Sigmoid colon (tissue), 7 donors: ENCODE data around the gene CAMTA1. TPM values are rescaled to one million over a fixed set of nuclear protein-coding genes. Genes with fewer than 3 reads are reported as not detected.

ENCODE experiments used
- DNase-seq: peaks from one replicate; pipeline ENCODE4 v3.0.0-alpha.2; 2019
- H3K27ac ChIP-seq, 4 donors: fragments of 200-600 bp; sonication (generic); one replicate each; pipeline ENCODE4 v1.5.1; 2016 to 2019; ENCODE audit warnings: mild to moderate bottlenecking in 1 of 4
- H3K27me3 ChIP-seq, 3 donors: fragments of 200-600 bp; sonication (generic); one replicate each; pipeline ENCODE4 v1.5.1; 2019; ENCODE audit warnings: mild to moderate bottlenecking in 1 of 3
- H3K36me3 ChIP-seq, 4 donors: fragments of 200-600 bp; sonication (generic); one replicate each; pipeline ENCODE4 v1.5.1; 2016 to 2019
- H3K4me1 ChIP-seq, 4 donors: fragments of 200-600 bp; sonication (generic); one replicate each; pipeline ENCODE4 v1.5.1; 2017 to 2019
- H3K4me3 ChIP-seq, 4 donors: fragments of 200-600 bp; sonication (generic); one replicate each; pipeline ENCODE4 v1.5.1; 2017 to 2019; ENCODE audit warnings: mild to moderate bottlenecking in 2 of 4, moderate library complexity in 1 of 4
- H3K9me3 ChIP-seq, 4 donors: fragments of 200-600 bp in 3 of 4; sonication (generic) in 3 of 4; one replicate each; pipeline versions ENCODE4 v1.5.1 to v1.6.1; 2013 to 2019
- EP300 ChIP-seq, 4 donors: sonication (generic); formaldehyde crosslinking; IDR thresholded peaks; one replicate each; pipeline ENCODE4 v1.6.1; 2017; ENCODE audit warnings: antibody characterized with exemption in 4 of 4
- POLR2A ChIP-seq, 2 donors: fragments of 450-650 bp; IDR thresholded peaks; one replicate each; pipeline ENCODE4 v1.6.1; 2016; ENCODE audit warnings: antibody characterized with exemption in 2 of 2, mild to moderate bottlenecking in 2 of 2, moderate library complexity in 2 of 2
- POLR2AphosphoS5 ChIP-seq, 4 donors: sonication (generic); formaldehyde crosslinking; IDR thresholded peaks; one replicate each; pipeline ENCODE4 v1.6.1; 2017; ENCODE audit warnings: antibody characterized with exemption in 4 of 4
- WGBS, 2 donors: extraction: QIAGEN DNeasy Blood & Tissue Kit; methylation state at CpG; one replicate each; pipeline ENCODE4 v1.1.7; 2013; 5-methylcytosine and 5-hydroxymethylcytosine counted together
- intact Hi-C: fragments of 100-400 bp; cut with DNase I; formaldehyde crosslinking; loops from one replicate; pipeline ENCODE4 v1.15.1; 2023
- polyA plus RNA-seq, 3 donors: library from polyadenylated mRNA; stranded (reverse); fragments of 200-250 nt; gene quantifications; one replicate each; pipeline ENCODE4 v1.2.3, GENCODE V29; 2013
- total RNA-seq, 4 donors: library from RNA; depleted of rRNA; stranded (reverse); fragments of >200 nt; gene quantifications; one replicate each; pipeline ENCODE4 v1.1.0, GENCODE V29; 2016
- TF ChIP-seq, protein P1 (sequence below), 4 experiments: fragments of 450-650 bp in 3 of 4; fragments of 200-600 bp in 1 of 4; IDR thresholded peaks; one replicate each; pipeline ENCODE4 v1.5.1; 2016 to 2019; ENCODE audit warnings: antibody characterized with exemption in 4 of 4, mild to moderate bottlenecking in 3 of 4, moderate library complexity in 2 of 4
- donor health status: healthy with polysubstance abuse.
- donor health status: Bipolar disorder and iron deficiency.
- donor health status: healthy.

The CAMTA1 gene
- total and polyA plus RNA-seq, 7 donors, result 97.9 to 196 (median 177) TPM

DNA sequence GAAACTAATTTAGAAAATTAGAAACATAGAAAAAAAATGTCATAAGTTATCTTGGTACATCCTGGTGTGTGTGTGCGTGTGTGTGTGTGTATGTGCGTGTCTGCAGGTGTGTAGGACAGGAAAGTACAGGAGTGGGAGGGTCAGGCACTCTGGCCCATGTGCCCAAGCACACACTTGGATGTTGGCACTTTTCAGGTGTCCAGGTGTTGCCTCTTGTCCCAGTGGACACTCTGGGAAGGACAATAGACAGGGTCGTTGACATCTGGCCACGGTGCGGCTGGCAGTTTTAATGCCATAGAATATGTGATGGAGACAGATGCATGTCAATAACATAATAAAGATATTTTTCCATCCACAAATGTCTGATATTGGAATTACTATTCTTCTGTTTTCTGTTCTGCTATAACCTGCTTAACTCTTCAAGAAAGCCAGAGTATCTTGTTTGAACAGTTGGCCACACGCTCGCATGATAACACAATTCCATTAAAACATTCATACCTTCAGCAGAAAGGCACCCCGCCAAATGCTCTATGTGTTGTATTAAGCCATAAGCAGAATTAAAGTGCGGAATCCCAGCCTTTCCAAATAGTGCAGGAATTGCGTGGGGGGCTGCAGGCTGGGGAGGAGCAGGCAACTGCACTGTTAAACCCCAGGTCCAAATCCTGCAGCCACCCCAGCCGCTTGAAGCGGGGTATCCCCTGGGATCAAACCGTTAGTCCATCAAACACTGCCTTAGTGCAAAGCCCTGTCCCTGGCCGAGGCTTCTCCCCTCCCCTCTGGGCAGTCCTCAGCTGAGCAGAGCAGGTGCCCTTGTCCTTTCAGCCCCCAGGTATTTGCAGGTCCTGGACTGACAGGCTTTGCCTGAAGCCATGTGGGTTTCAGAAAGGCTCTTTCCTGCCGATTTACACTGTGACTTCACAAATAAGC lies 390.0 kb downstream of the CAMTA1 start:
- Histone ChIP-seq H3K27ac (no peak overlapping the region), H3K27me3 (peaks cover 0 to 31% (median 0%) of the 10 kb centered on the region in 3 donors), H3K4me1 (no peaks in the 10 kb centered on the region), H3K9me3 (no peaks in the 10 kb centered on the region), H3K4me3 (no peak overlapping the region), H3K36me3 (no peaks in the 10 kb centered on the region)
- no peak for DNase-seq
- intact Hi-C loops, result no loop called here
- 83 to 89% methylated on average over 15 of the region's 15 CpGs for WGBS, 2 donors
- TF ChIP-seq POLR2A (IDR thresholded peaks at IDR 0.05), result no peak
- no peak for TF ChIP-seq EP300 (IDR thresholded peaks at IDR 0.05)
- no peak for TF ChIP-seq POLR2AphosphoS5 (IDR thresholded peaks at IDR 0.05)

DNA sequence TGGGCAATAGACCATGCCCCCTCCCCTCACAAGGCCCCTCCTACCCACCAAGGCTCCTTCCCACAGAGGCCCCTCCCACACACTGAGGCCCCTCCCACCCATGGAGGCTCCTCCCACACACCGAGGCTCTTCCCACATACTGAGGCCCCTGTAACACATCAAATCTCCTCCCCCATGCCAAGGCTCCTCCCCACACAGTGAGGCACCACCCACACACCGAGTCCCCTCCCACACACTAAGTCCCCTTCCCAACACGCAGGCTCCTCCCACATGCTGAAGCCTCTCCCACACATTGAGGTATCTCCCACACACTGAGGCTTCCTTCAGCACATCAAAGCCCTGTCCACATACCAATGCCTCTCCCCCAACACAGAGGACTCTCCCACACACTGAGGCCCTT lies 391.8 kb downstream of the CAMTA1 start:
- DNase-seq, result no peak
- Histone ChIP-seq H3K27me3 (peaks cover 0 to 31% (median 0%) of the 10 kb centered on the region in 3 donors), H3K36me3 (no peaks in the 10 kb centered on the region), H3K4me1 (no peaks in the 10 kb centered on the region), H3K4me3 (no peak overlapping the region), H3K27ac (no peak overlapping the region), H3K9me3 (peaks cover 0 to 7% (median 3%) of the 10 kb centered on the region in 4 donors)
- 84 to 91% methylated on average over 3 of the region's 3 CpGs for WGBS, 2 donors
- intact Hi-C loops, result no loop called here
- TF ChIP-seq POLR2AphosphoS5 (IDR thresholded peaks at IDR 0.05), result no peak
- TF ChIP-seq POLR2A (IDR thresholded peaks at IDR 0.05), result no peak
- no peak for TF ChIP-seq EP300 (IDR thresholded peaks at IDR 0.05)
- TF ChIP-seq, protein P1, sequence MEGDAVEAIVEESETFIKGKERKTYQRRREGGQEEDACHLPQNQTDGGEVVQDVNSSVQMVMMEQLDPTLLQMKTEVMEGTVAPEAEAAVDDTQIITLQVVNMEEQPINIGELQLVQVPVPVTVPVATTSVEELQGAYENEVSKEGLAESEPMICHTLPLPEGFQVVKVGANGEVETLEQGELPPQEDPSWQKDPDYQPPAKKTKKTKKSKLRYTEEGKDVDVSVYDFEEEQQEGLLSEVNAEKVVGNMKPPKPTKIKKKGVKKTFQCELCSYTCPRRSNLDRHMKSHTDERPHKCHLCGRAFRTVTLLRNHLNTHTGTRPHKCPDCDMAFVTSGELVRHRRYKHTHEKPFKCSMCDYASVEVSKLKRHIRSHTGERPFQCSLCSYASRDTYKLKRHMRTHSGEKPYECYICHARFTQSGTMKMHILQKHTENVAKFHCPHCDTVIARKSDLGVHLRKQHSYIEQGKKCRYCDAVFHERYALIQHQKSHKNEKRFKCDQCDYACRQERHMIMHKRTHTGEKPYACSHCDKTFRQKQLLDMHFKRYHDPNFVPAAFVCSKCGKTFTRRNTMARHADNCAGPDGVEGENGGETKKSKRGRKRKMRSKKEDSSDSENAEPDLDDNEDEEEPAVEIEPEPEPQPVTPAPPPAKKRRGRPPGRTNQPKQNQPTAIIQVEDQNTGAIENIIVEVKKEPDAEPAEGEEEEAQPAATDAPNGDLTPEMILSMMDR (IDR thresholded peaks at IDR 0.05), result no peak

DNA sequence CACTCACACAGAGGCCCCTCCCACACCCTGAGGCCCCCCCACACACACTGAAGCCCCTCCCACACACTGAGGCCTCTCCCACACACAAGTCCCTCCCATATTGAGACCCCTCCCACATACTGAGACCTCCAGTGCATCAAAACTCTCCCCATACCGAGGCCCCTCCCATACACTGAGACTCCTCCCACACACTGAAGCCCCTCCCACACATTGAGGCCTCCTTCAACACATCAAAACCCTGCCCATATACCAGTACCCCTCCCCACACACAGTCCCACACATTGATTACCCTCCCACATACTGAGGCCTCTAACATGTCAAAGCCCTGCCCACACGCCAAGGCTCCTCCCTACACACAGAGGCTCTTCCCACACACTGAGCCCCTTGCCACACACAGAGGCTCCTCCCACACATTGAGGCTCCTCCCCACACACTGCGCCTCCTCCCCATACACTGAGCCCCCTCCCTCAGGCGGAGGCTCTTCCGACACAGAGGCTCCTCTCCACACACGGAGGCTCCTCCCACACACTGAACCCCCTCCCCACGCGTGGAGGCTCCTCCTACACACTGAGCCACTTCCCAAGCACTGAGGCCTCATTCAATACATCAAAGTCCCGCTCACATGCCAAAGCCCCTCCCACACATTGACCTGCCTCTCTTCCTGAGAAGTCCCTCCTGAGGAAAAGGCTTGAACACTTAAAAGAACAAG lies 392.3 kb downstream of the CAMTA1 start:
- TF ChIP-seq POLR2AphosphoS5 (IDR thresholded peaks at IDR 0.05), result no peak
- TF ChIP-seq EP300 (IDR thresholded peaks at IDR 0.05), result no peak
- TF ChIP-seq, protein P1 (IDR thresholded peaks at IDR 0.05), result no peak
- TF ChIP-seq POLR2A (IDR thresholded peaks at IDR 0.05), result no peak
- WGBS, 2 donors, result 73% methylated on average over 9 of the region's 9 CpGs
- intact Hi-C loops, result no loop called here

DNA sequence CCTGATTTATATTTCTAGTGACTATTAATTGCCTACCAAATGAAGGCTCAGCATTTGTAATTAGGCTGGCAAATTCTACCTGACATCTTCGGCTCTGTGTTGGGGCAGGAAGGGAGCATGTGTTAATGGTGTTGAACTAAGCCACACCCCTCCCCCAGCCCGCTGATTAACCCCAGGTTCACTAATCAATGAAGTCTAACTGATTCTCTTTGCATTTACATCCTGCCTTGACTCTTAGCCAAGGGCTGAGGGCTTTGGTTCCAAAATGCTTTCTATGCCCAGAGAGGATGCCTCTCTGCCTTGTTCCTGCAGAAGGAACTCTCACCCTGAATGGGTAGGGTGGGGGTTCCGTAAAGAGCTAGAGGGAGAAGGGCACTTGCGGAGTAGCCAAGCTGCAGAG lies 393.1 kb downstream of the CAMTA1 start:
- Histone ChIP-seq H3K36me3 (no peaks in the 10 kb centered on the region), H3K4me3 (no peak overlapping the region), H3K9me3 (peaks cover 0 to 7% (median 3%) of the 10 kb centered on the region in 4 donors), H3K27ac (no peak overlapping the region), H3K4me1 (no peaks in the 10 kb centered on the region), H3K27me3 (peaks cover 0 to 21% (median 0%) of the 10 kb centered on the region in 3 donors)
- 59 to 69% methylated on average over 4 of the region's 4 CpGs for WGBS, 2 donors
- no peak for DNase-seq
- TF ChIP-seq POLR2AphosphoS5 (IDR thresholded peaks at IDR 0.05), result no peak
- TF ChIP-seq POLR2A (IDR thresholded peaks at IDR 0.05), result no peak
- TF ChIP-seq, protein P1 (IDR thresholded peaks at IDR 0.05), result no peak
- no peak for TF ChIP-seq EP300 (IDR thresholded peaks at IDR 0.05)
- intact Hi-C loops, result no loop called here

More for the DNA sequence above, 392.3 kb downstream of the CAMTA1 start:
- DNase-seq, result no peak
- H3K27me3 ChIP-seq, result peaks cover 0 to 28% (median 0%) of the 10 kb centered on the region in 3 donors
- H3K4me3 ChIP-seq, result no peak overlapping the region
- H3K36me3 ChIP-seq, result no peaks in the 10 kb centered on the region
- peaks cover 0 to 7% (median 3%) of the 10 kb centered on the region in 4 donors for H3K9me3 ChIP-seq
- H3K27ac ChIP-seq, result no peak overlapping the region
- H3K4me1 ChIP-seq, result no peaks in the 10 kb centered on the region

DNA sequence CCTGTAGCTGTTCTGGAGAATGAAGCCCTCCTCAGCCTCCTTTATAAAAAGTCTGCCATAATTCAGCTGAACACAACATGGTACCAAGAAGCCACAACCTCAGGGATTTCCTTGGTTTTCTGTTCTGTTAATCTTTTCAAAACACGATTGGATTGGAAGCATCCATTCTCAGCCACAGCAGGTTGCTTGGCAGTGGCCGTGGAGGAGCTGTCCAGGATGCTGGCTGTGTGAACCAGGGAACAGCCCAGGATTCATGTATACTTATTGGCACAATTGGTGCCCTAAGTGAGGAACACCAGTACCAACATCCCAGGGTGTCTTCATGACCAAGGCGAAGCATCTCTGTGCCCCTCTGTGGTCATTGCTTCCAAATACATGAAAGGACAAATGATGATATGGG lies 393.5 kb downstream of the CAMTA1 start:
- no peak for DNase-seq
- Histone ChIP-seq H3K27me3 (peaks cover 0 to 17% (median 0%) of the 10 kb centered on the region in 3 donors), H3K4me1 (no peaks in the 10 kb centered on the region), H3K9me3 (peaks cover 0 to 7% (median 3%) of the 10 kb centered on the region in 4 donors), H3K27ac (no peak overlapping the region), H3K36me3 (no peaks in the 10 kb centered on the region), H3K4me3 (no peak overlapping the region)
- TF ChIP-seq EP300 (IDR thresholded peaks at IDR 0.05), result no peak
- TF ChIP-seq POLR2A (IDR thresholded peaks at IDR 0.05), result no peak
- TF ChIP-seq POLR2AphosphoS5 (IDR thresholded peaks at IDR 0.05), result no peak
- TF ChIP-seq, protein P1 (IDR thresholded peaks at IDR 0.05), result no peak
- intact Hi-C loops, result no loop called here
- WGBS, 2 donors, result 59 to 74% methylated on average over 3 of the region's 3 CpGs
